HepG2 (cell line): ENCODE results near the gene JSRP1. TPM values are rescaled to one million over a fixed set of nuclear protein-coding genes. Genes with fewer than 3 reads are reported as not detected.

Experiments used
- ELF4 ChIP-seq: sonication (generic); formaldehyde crosslinking; IDR thresholded peaks from 2 replicates; pipeline ENCODE4 v1.5.0; 2020; ENCODE audit warnings: missing genetic modification reagents, mild to moderate bottlenecking, moderate library complexity, borderline replicate concordance
- KDM5A ChIP-seq: fragments of 200-600 bp; sonication (generic); IDR thresholded peaks from 2 replicates; pipeline ENCODE4 v1.7.0; 2018; ENCODE audit warnings: antibody characterized with exemption, mild to moderate bottlenecking, low read length, borderline replicate concordance
- MAZ ChIP-seq, 2 experiments: sonication (generic) in 1 of 2; formaldehyde crosslinking in 1 of 2; IDR thresholded peaks; 2 replicates each; pipeline versions ENCODE4 v1.5.0 to v1.6.1; 2012 to 2020; ENCODE audit warnings: low read depth in 2 of 2, mild to moderate bottlenecking in 2 of 2, borderline replicate concordance in 1 of 2, improper control_type of control experiment in 1 of 2, low read length in 1 of 2, missing genetic modification reagents in 1 of 2, moderate library complexity in 1 of 2
- MXD4 ChIP-seq: IDR thresholded peaks from 2 replicates; pipeline ENCODE4 v1.6.1; 2016; ENCODE audit warnings: mild to moderate bottlenecking, missing biosample characterization, missing genetic modification reagents
- POLR2A ChIP-seq, 2 experiments: IDR thresholded peaks; 2 replicates each; pipeline ENCODE4 v1.6.1; 2011; ENCODE audit warnings: low read depth in 2 of 2, low read length in 2 of 2, mild to moderate bottlenecking in 1 of 2, moderate library complexity in 1 of 2; ENCODE audit not compliant: insufficient read depth in 1 of 2
- POLR2G ChIP-seq: fragments of 200-400 bp; formaldehyde crosslinking; IDR thresholded peaks from 2 replicates; pipeline ENCODE4 v1.6.1; 2018; ENCODE audit warnings: mild to moderate bottlenecking, low read depth, low read length, moderate library complexity
- RBM22 ChIP-seq: fragments of 200-400 bp; formaldehyde crosslinking; optimal IDR thresholded peaks from 2 replicates; pipeline ENCODE3; 2017; ENCODE audit warnings: mild to moderate bottlenecking, low read length, moderate library complexity
- RFX1 ChIP-seq: fragments of 450-650 bp; IDR thresholded peaks from 2 replicates; pipeline ENCODE4 v1.6.1; 2017
- RORA ChIP-seq: sonication (generic); formaldehyde crosslinking; IDR thresholded peaks from 2 replicates; pipeline ENCODE4 v1.5.0; 2020; ENCODE audit warnings: mild to moderate bottlenecking, missing genetic modification reagents, moderate library complexity
- ZNF296 ChIP-seq: sonication (generic); formaldehyde crosslinking; conservative IDR thresholded peaks from 2 replicates; pipeline ENCODE4 v1.5.0; 2020; ENCODE audit warnings: mild to moderate bottlenecking, missing genetic modification reagents
- ZNF780A ChIP-seq: sonication (generic); formaldehyde crosslinking; IDR thresholded peaks from 2 replicates; pipeline ENCODE4 v1.8.0; 2022; ENCODE audit warnings: mild to moderate bottlenecking, missing genetic modification reagents, moderate library complexity
- polyA plus RNA-seq, 8 experiments: library from polyadenylated mRNA; depleted of rRNA in 3 of 8; stranded (reverse) in 7 of 8; unstranded in 1 of 8; fragments of >200 nt; fragmentation: Illumina TruSeq in 4 of 8; extraction: Trizol in 4 of 8; gene quantifications; 2 replicates each; pipeline versions ENCODE4 v1.2.1 to v1.2.3, GENCODE V29; 2011 to 2016; ENCODE audit warnings: low read depth in 4 of 8, missing spikeins in 1 of 8, mixed read lengths in 1 of 8; ENCODE audit not compliant: insufficient read depth in 1 of 8
- total RNA-seq, 5 experiments: library from RNA; depleted of rRNA; stranded (reverse); fragments of >200 nt; fragmentation: Illumina TruSeq; extraction: Trizol; gene quantifications; 2 replicates each; pipeline ENCODE4 v1.2.3, GENCODE V29; 2016; ENCODE audit warnings: low read depth in 1 of 5
- TF ChIP-seq, protein P1 (sequence below): sonication (generic); formaldehyde crosslinking; IDR thresholded peaks from 2 replicates; pipeline ENCODE4 v1.9.0; 2021; ENCODE audit warnings: mild to moderate bottlenecking, missing genetic modification reagents
- TF ChIP-seq, protein P2 (sequence below): sonication (generic); formaldehyde crosslinking; IDR thresholded peaks from 2 replicates; pipeline ENCODE4 v1.4.0; 2020; ENCODE audit warnings: missing genetic modification reagents, borderline replicate concordance
- TF ChIP-seq, protein P3 (sequence below), 2 experiments: fragments of 450-650 bp in 1 of 2; sonication (generic) in 1 of 2; formaldehyde crosslinking; IDR thresholded peaks; 2 replicates each; pipeline versions ENCODE4 v1.5.0 to v1.8.0; 2020 to 2022; ENCODE audit warnings: mild to moderate bottlenecking in 1 of 2, missing genetic modification reagents in 1 of 2
- TF ChIP-seq, protein P4 (sequence below): sonication (generic); formaldehyde crosslinking; IDR thresholded peaks from 2 replicates; pipeline ENCODE4 v1.8.1; 2023; ENCODE audit warnings: mild to moderate bottlenecking, moderate library complexity, missing genetic modification reagents
- TF ChIP-seq, protein P5 (sequence below): sonication (generic); formaldehyde crosslinking; IDR thresholded peaks from 2 replicates; pipeline ENCODE4 v1.4.0; 2020; ENCODE audit warnings: missing genetic modification reagents, borderline replicate concordance

Gene JSRP1
- total and polyA plus RNA-seq, 2 of the 13 experiments (the other 11 are each of a cell fraction or from before 2014, with no cell fraction given): 0.16 to 0.38 TPM

DNA sequence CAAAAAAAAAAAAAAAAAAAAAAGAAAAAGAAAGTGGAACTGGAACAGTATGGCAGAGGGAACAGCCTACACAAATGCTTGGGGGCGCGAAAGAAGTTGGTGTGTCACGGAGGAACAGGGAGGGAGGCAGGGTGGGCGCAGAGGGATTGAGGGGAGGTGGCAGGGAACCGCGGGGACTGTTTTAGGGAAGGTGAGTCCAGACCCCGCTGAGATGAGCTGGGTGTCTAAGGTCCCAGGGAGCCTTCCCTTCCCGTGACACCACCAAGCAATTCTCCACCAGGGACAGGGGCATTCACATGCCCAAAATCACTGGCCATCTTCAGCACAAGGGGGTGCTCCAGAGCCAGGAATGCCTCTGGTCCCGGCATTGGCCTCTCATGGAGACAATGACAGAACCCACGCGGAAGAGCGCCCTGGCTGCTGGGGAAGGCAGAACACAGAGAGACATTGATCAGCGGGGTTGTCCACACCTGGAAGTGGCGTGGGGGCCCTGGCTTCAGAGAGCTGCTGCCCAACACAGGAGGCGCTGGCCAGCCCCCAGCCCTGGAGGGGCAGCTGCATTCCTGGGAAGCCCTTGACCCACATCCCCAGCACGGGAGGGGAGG lies 18.8 kb upstream of the JSRP1 start (continued):
- TF ChIP-seq, protein P1, sequence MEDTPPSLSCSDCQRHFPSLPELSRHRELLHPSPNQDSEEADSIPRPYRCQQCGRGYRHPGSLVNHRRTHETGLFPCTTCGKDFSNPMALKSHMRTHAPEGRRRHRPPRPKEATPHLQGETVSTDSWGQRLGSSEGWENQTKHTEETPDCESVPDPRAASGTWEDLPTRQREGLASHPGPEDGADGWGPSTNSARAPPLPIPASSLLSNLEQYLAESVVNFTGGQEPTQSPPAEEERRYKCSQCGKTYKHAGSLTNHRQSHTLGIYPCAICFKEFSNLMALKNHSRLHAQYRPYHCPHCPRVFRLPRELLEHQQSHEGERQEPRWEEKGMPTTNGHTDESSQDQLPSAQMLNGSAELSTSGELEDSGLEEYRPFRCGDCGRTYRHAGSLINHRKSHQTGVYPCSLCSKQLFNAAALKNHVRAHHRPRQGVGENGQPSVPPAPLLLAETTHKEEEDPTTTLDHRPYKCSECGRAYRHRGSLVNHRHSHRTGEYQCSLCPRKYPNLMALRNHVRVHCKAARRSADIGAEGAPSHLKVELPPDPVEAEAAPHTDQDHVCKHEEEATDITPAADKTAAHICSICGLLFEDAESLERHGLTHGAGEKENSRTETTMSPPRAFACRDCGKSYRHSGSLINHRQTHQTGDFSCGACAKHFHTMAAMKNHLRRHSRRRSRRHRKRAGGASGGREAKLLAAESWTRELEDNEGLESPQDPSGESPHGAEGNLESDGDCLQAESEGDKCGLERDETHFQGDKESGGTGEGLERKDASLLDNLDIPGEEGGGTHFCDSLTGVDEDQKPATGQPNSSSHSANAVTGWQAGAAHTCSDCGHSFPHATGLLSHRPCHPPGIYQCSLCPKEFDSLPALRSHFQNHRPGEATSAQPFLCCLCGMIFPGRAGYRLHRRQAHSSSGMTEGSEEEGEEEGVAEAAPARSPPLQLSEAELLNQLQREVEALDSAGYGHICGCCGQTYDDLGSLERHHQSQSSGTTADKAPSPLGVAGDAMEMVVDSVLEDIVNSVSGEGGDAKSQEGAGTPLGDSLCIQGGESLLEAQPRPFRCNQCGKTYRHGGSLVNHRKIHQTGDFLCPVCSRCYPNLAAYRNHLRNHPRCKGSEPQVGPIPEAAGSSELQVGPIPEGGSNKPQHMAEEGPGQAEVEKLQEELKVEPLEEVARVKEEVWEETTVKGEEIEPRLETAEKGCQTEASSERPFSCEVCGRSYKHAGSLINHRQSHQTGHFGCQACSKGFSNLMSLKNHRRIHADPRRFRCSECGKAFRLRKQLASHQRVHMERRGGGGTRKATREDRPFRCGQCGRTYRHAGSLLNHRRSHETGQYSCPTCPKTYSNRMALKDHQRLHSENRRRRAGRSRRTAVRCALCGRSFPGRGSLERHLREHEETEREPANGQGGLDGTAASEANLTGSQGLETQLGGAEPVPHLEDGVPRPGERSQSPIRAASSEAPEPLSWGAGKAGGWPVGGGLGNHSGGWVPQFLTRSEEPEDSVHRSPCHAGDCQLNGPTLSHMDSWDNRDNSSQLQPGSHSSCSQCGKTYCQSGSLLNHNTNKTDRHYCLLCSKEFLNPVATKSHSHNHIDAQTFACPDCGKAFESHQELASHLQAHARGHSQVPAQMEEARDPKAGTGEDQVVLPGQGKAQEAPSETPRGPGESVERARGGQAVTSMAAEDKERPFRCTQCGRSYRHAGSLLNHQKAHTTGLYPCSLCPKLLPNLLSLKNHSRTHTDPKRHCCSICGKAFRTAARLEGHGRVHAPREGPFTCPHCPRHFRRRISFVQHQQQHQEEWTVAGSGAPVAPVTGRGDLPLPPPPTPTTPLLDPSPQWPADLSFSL: no peak
- TF ChIP-seq, protein P2, sequence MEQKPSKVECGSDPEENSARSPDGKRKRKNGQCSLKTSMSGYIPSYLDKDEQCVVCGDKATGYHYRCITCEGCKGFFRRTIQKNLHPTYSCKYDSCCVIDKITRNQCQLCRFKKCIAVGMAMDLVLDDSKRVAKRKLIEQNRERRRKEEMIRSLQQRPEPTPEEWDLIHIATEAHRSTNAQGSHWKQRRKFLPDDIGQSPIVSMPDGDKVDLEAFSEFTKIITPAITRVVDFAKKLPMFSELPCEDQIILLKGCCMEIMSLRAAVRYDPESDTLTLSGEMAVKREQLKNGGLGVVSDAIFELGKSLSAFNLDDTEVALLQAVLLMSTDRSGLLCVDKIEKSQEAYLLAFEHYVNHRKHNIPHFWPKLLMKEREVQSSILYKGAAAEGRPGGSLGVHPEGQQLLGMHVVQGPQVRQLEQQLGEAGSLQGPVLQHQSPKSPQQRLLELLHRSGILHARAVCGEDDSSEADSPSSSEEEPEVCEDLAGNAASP (CRISPR knock-in tag): no peak
- TF ChIP-seq RORA: no peak
- TF ChIP-seq RBM22: peak; percentile 14
- 0 out of 2 replicates have a peak, but pooled peaks have one; percentile 56 for TF ChIP-seq MXD4 (CRISPR knock-in tag)
- no peak for TF ChIP-seq ZNF296
- no peak for TF ChIP-seq ZNF780A (CRISPR knock-in tag)
- no peak; a peak in 2 of 4 replicates for TF ChIP-seq POLR2A (IDR thresholded peaks at IDR 0.05; ENCODE audit: insufficient read depth in 1 of 2, low read depth in 2 of 2, low read length in 2 of 2)
- no peak for TF ChIP-seq RFX1
- 0 out of 2 replicates have a peak, but pooled peaks have one; percentile 21 for TF ChIP-seq POLR2G
- no peak for TF ChIP-seq KDM5A
- TF ChIP-seq, protein P3, sequence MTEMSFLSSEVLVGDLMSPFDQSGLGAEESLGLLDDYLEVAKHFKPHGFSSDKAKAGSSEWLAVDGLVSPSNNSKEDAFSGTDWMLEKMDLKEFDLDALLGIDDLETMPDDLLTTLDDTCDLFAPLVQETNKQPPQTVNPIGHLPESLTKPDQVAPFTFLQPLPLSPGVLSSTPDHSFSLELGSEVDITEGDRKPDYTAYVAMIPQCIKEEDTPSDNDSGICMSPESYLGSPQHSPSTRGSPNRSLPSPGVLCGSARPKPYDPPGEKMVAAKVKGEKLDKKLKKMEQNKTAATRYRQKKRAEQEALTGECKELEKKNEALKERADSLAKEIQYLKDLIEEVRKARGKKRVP (CRISPR knock-in tag; IDR thresholded peaks at IDR 0.05): no peak
- TF ChIP-seq MAZ (IDR thresholded peaks at IDR 0.05; ENCODE audit: borderline replicate concordance, low read depth, low read length): no peak
- TF ChIP-seq MAZ (CRISPR knock-in tag; IDR thresholded peaks at IDR 0.05; ENCODE audit: low read depth): no peak
- TF ChIP-seq, protein P4, sequence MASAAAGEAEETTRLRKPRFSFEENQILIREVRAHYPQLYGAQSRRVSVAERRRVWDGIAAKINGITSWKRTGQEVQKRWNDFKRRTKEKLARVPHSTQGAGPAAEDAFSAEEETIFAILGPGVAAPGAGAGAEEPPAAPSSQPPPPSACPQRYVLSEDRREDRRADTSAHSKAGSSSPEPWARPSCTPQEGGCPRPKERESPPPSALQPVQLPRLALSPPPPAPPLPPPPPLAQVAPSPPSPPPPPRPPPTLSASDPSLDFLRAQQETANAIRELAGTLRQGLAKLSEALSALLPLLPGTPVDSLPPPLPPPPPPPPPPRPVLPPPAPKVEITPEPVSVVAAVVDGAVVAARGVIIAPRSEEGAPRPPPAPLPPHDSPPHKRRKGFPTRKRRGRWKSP (CRISPR knock-in tag): no peak
- TF ChIP-seq, protein P5, sequence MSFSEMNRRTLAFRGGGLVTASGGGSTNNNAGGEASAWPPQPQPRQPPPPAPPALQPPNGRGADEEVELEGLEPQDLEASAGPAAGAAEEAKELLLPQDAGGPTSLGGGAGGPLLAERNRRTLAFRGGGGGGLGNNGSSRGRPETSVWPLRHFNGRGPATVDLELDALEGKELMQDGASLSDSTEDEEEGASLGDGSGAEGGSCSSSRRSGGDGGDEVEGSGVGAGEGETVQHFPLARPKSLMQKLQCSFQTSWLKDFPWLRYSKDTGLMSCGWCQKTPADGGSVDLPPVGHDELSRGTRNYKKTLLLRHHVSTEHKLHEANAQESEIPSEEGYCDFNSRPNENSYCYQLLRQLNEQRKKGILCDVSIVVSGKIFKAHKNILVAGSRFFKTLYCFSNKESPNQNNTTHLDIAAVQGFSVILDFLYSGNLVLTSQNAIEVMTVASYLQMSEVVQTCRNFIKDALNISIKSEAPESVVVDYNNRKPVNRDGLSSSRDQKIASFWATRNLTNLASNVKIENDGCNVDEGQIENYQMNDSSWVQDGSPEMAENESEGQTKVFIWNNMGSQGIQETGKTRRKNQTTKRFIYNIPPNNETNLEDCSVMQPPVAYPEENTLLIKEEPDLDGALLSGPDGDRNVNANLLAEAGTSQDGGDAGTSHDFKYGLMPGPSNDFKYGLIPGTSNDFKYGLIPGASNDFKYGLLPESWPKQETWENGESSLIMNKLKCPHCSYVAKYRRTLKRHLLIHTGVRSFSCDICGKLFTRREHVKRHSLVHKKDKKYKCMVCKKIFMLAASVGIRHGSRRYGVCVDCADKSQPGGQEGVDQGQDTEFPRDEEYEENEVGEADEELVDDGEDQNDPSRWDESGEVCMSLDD: no peak
- no peak for TF ChIP-seq ELF4 (CRISPR knock-in tag)
